ENCODE results near the gene NUP42. TPM values are rescaled to one million over a fixed set of nuclear protein-coding genes. Genes with fewer than 3 reads are reported as not detected.

NUP42 gene
- total and polyA plus RNA-seq, 8 donors = 7.3 to 24.9 (median 10.9) TPM

DNA sequence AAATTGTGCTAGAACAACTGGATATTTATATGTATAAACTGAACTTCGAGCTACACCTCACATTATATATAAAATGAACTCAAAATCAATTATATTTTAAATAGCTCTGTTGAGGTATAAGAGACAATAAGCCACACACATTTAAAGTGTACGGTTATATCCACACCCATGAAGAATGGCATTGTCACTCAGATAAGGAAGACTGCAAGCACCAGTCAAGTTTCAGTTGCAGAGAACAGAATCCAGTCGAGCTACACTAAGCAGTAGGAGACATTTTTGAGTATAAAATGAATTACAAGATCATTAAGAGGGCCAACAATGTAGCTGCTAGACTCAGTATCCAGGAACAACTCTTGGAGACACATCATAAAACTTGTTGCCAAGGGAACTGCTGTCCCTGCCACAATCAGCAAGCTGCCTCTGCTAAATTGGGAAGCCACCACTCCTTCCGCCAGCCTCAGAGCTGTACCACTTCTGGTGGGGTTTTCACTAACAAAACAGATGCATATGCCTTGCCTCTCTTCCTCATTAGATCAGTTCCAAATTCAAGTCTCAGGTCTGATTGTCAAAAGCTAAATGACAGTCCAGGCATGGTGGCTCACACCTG lies 45.1 kb downstream of the NUP42 start:
- FAIRE-seq (no peak), DNase-seq (no peak), ATAC-seq (no peak)
- H3K36me3 ChIP-seq = no peaks in the 10 kb centered on the region
- TF ChIP-seq, protein P1, sequence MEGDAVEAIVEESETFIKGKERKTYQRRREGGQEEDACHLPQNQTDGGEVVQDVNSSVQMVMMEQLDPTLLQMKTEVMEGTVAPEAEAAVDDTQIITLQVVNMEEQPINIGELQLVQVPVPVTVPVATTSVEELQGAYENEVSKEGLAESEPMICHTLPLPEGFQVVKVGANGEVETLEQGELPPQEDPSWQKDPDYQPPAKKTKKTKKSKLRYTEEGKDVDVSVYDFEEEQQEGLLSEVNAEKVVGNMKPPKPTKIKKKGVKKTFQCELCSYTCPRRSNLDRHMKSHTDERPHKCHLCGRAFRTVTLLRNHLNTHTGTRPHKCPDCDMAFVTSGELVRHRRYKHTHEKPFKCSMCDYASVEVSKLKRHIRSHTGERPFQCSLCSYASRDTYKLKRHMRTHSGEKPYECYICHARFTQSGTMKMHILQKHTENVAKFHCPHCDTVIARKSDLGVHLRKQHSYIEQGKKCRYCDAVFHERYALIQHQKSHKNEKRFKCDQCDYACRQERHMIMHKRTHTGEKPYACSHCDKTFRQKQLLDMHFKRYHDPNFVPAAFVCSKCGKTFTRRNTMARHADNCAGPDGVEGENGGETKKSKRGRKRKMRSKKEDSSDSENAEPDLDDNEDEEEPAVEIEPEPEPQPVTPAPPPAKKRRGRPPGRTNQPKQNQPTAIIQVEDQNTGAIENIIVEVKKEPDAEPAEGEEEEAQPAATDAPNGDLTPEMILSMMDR (IDR thresholded peaks at IDR 0.05) = no peak
- H3K27ac ChIP-seq = no peak overlapping the region
- WGBS, 2 donors = 66 to 77% methylated on average over 4 of the region's 4 CpGs
- no peaks in the 10 kb centered on the region for H3K27me3 ChIP-seq
- H3K9me3 ChIP-seq = no peaks in the 10 kb centered on the region
- H3K4me1 ChIP-seq = no peaks in the 10 kb centered on the region
- intact Hi-C loops (cut with DNase I) = no loop called here
- H3K4me3 ChIP-seq = no peak overlapping the region

DNA sequence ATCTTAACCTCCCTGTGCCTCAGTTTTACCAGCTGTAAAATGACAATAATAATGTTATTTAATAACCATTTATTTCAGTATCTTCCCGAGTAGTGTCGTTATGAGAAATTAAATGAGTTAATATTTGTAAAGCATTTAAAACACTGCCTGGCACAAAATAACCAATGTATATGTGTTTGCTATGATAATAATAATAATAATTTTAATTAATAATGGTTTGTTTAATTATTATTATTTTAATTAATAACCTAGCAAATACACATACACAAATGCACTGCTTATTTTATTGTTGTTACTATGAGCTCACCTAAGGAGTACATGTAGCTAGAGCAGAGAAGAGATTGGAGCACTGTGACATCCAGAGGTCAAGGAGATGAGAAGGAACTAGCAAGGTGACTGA lies 46.6 kb downstream of the NUP42 start:
- Histone ChIP-seq H3K4me1 (no peaks in the 10 kb centered on the region), H3K9me3 (no peaks in the 10 kb centered on the region), H3K4me3 (no peak overlapping the region), H3K36me3 (no peaks in the 10 kb centered on the region), H3K27ac (no peak overlapping the region), H3K27me3 (no peaks in the 10 kb centered on the region)
- intact Hi-C loops (cut with DNase I) = no loop called here
- DNase-seq = no peak
- no peak for ATAC-seq
- TF ChIP-seq, protein P1 (IDR thresholded peaks at IDR 0.05) = no peak
- WGBS, 2 donors = 79 to 88% methylated on average over 2 of the region's 2 CpGs
- FAIRE-seq = no peak

DNA sequence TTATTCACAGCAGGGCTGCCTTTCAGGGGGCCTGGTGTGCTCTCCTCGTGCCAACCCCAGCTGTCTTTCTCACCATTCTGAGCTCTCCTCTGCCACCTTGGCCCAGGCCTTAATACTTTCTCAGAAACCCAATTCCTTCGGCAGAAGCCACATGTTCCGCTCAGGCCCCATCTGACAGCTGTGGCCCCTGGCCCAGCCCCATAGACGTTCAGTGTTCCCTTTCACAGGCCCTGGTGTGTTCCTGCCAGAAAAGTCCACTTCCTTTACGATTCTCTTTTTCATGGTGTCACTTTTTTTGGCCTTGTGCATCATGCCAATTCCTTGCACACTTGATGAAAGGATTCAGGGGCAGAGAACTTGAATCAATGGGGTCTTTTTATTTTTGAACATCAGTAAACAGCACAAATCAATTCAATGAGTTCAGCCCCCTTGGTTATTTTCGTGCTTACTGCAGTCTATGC lies 48.8 kb downstream of the NUP42 start:
- TF ChIP-seq, protein P1 (IDR thresholded peaks at IDR 0.05) = no peak
- no peak overlapping the region for H3K27ac ChIP-seq
- no peaks in the 10 kb centered on the region for H3K4me1 ChIP-seq
- ATAC-seq = no peak
- H3K9me3 ChIP-seq = no peaks in the 10 kb centered on the region
- intact Hi-C loops (cut with DNase I) = no loop called here
- no peaks in the 10 kb centered on the region for H3K27me3 ChIP-seq
- no peak for DNase-seq
- 68 to 76% methylated on average over 6 of the region's 6 CpGs for WGBS, 2 donors
- H3K36me3 ChIP-seq = no peaks in the 10 kb centered on the region
- FAIRE-seq = no peak
- H3K4me3 ChIP-seq = no peak overlapping the region

DNA sequence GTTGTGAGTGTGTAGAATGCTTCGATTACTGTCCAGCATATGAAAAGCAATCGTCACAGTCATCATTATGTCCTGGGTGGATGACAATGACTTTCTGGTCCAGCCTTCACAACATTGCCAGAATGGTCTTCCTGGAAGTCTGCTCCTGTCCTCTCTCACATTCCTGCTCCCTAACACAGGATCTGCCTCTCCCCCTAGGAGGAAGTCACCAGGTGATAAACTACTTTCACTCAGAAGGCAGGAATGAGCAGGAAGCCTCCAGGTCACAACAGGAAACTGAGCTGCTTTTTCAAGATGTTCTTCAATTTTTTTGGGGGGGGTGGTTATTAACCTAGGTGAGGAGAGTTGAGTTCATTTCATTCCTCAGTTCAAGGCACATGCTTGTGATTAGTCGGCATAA lies 51.1 kb downstream of the NUP42 start:
- Histone ChIP-seq H3K4me3 (no peak overlapping the region), H3K27ac (no peak overlapping the region), H3K36me3 (no peaks in the 10 kb centered on the region), H3K4me1 (no peaks in the 10 kb centered on the region), H3K9me3 (no peaks in the 10 kb centered on the region), H3K27me3 (no peaks in the 10 kb centered on the region)
- intact Hi-C loops (cut with DNase I) = no loop called here
- 64 to 78% methylated on average over 3 of the region's 3 CpGs for WGBS, 2 donors
- FAIRE-seq (no peak), ATAC-seq (no peak), DNase-seq (no peak)
- TF ChIP-seq, protein P1 (IDR thresholded peaks at IDR 0.05) = no peak

DNA sequence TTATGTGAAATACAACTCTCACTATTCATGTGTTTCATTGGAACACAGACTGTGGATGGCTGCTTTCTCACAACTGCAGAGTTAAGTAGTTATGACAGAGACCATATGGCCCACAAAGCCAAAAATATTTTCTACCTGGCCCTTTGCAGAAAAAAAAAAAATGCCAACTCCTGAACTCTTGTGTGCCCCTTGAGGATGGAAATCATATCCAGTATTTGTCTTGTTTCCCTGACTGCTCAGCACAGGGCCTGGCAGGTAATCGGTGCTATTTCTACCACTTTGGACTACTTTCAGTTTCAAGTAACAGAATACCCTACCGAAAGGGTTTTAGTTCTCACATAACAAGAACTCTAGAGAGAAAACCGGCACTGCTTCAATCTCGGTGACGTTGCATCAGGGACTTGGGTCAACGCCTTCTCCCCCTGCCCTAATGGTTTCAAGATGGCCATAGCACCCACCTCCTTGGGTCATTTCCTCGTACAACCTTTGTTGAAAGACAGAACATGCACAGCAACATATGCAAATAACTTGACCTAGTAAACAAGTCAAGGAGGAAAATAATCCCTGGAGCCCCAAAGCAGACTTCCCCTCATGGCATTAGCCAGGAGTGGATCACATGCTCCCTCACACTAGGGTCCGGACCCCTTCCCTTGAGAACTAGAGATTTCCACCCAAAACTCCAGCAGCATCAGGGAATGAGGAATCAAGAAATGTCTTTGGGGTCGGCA lies 52.9 kb downstream of the NUP42 start:
- H3K27me3 ChIP-seq = no peaks in the 10 kb centered on the region
- no peak overlapping the region for H3K27ac ChIP-seq
- TF ChIP-seq, protein P1 (IDR thresholded peaks at IDR 0.05) = no peak
- intact Hi-C loops (cut with DNase I) = no loop called here
- no peaks in the 10 kb centered on the region for H3K36me3 ChIP-seq
- ATAC-seq (no peak), DNase-seq (no peak), FAIRE-seq (no peak)
- 73 to 83% methylated on average over 9 of the region's 9 CpGs for WGBS, 2 donors
- H3K4me1 ChIP-seq = no peaks in the 10 kb centered on the region
- no peak overlapping the region for H3K4me3 ChIP-seq
- H3K9me3 ChIP-seq = no peaks in the 10 kb centered on the region
